GM23248 (cell line): ENCODE measurements around the gene GNAQ.

Experiments
- EZH2 ChIP-seq: fragments of 200-600 bp; sonication (generic); IDR thresholded peaks from 2 replicates; pipeline ENCODE4 v1.6.1; 2018; ENCODE audit warnings: antibody characterized with exemption, mild to moderate bottlenecking; ENCODE audit not compliant: insufficient read depth, poor library complexity, severe bottlenecking
- EZH2phosphoT487 ChIP-seq: fragments of 200-600 bp; sonication (generic); IDR thresholded peaks from 2 replicates; pipeline ENCODE4 v1.6.1; 2018; ENCODE audit warnings: antibody characterized with exemption, moderate library complexity, mild to moderate bottlenecking, low read depth; ENCODE audit not compliant: insufficient read depth

DNA sequence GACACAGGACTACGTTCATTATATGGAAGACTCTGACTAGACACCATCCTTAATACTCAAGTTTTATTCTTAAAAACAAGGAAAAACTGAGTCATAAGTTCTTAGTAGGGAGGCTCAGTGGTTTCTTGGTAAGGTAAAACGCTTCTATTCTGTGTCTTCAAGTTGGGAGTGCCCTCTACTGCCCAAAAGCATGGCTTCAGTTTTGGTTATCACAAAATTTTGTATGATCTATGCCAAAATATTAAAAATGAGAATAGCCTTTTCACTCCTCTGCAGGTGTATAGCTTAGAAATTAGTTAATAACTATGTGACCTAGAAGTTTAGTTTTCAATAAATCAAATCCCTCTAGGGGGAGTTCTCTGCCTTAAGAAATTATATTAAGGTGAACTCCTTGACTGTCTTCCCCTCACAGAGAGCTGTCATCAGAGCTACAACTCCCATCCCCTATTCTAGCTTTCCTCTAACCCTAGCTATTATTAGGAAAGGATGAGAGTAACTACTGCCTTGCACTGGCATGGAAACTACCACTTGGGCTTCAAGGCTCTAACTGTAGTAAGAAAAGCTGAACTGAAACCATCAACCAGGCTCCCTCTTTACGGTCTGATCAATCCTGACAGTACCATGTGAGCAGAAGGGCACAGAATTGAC lies 189.7 kb downstream of the GNAQ start:
- no peak for TF ChIP-seq EZH2phosphoT487
- TF ChIP-seq EZH2, result no peak
